Endodermal cell (in vitro differentiated cells): ENCODE measurements around the gene TTC28. TPM values are rescaled to one million over a fixed set of nuclear protein-coding genes. Genes with fewer than 3 reads are reported as not detected.
A peak's percentile ranks its signal among the peaks of the same experiment; 100 is the strongest.

Experiments used
- DNase-seq: peaks from one replicate; pipeline ENCODE4 v3.0.0-alpha.2; 2017
- H3K27ac ChIP-seq: 2 replicates; pipeline ENCODE4 v1.5.1; 2013; ENCODE audit warnings: mild to moderate bottlenecking, low read depth, low read length, moderate library complexity
- H3K27me3 ChIP-seq: 2 replicates; pipeline ENCODE4 v1.6.1; 2013; ENCODE audit warnings: mild to moderate bottlenecking, low read length, moderate library complexity; ENCODE audit not compliant: insufficient read depth, control insufficient read depth, poor library complexity, severe bottlenecking
- H3K36me3 ChIP-seq: 2 replicates; pipeline ENCODE4 v1.7.0; 2013; ENCODE audit warnings: mild to moderate bottlenecking, low read length, moderate library complexity; ENCODE audit not compliant: control insufficient read depth, insufficient read depth
- H3K4me1 ChIP-seq: one replicate; pipeline ENCODE4 v1.7.0; 2013; ENCODE audit warnings: low read length; ENCODE audit not compliant: control insufficient read depth, insufficient read depth
- H3K4me3 ChIP-seq: 2 replicates; pipeline ENCODE4 v1.5.1; 2013; ENCODE audit warnings: mild to moderate bottlenecking, low read length, moderate library complexity
- H3K9ac ChIP-seq: 2 replicates; pipeline ENCODE4 v1.6.1; 2013; ENCODE audit warnings: mild to moderate bottlenecking, low read length, moderate library complexity; ENCODE audit not compliant: poor library complexity, severe bottlenecking; ENCODE audit errors: extremely low read depth
- H3K9me3 ChIP-seq: 2 replicates; pipeline ENCODE4 v1.6.1; 2013; ENCODE audit warnings: mild to moderate bottlenecking, low read length, moderate library complexity; ENCODE audit not compliant: control insufficient read depth
- H3K27ac Mint-ChIP-seq: 2 replicates; pipeline ENCODE4 v1.8.0; 2020; ENCODE audit warnings: mixed read lengths
- H3K27me3 Mint-ChIP-seq: 2 replicates; pipeline ENCODE4 v1.8.0; 2021; ENCODE audit warnings: mild to moderate bottlenecking, mixed read lengths; ENCODE audit not compliant: insufficient read depth
- H3K36me3 Mint-ChIP-seq: 2 replicates; pipeline ENCODE4 v1.8.0; 2020; ENCODE audit warnings: low read depth, mixed read lengths
- H3K4me1 Mint-ChIP-seq: 2 replicates; pipeline ENCODE4 v1.8.0; 2020; ENCODE audit warnings: mixed read lengths
- H3K4me3 Mint-ChIP-seq: 2 replicates; pipeline ENCODE4 v1.8.0; 2020; ENCODE audit warnings: mild to moderate bottlenecking, moderate library complexity, mixed read lengths
- H3K9me3 Mint-ChIP-seq: 2 replicates; pipeline ENCODE4 v1.8.0; 2020; ENCODE audit warnings: mild to moderate bottlenecking, mixed read lengths
- WGBS, 2 experiments: methylation state at CpG; one replicate each; pipeline versions ENCODE4 v1.1.5 to v1.1.7; 2013; ENCODE audit warnings: missing lambda C conversion rate in 2 of 2, mixed read lengths in 1 of 2; ENCODE audit not compliant: insufficient coverage in 1 of 2, insufficient read length in 1 of 2; 5-methylcytosine and 5-hydroxymethylcytosine counted together
- total RNA-seq, 2 donors: library from RNA; stranded (reverse); fragmentation: NEBNext Ultra II Directional in 1 of 2; extraction: Animal tissue kit (Norgen Biotek cat#: 25700) in 1 of 2; gene quantifications; 2 replicates in 1 of 2; 3 replicates in 1 of 2; pipeline ENCODE4 v1.2.1, GENCODE V29; 2021
- TF ChIP-seq, protein P1 (sequence below): fragments of 200-600 bp; sonication (generic); conservative IDR thresholded peaks from 2 replicates; pipeline ENCODE4 v1.5.0; 2021; ENCODE audit warnings: antibody characterized with exemption, mild to moderate bottlenecking

The TTC28 gene
- total RNA-seq, 2 donors from 2014 or later = 28.6 to 34.0 TPM

DNA sequence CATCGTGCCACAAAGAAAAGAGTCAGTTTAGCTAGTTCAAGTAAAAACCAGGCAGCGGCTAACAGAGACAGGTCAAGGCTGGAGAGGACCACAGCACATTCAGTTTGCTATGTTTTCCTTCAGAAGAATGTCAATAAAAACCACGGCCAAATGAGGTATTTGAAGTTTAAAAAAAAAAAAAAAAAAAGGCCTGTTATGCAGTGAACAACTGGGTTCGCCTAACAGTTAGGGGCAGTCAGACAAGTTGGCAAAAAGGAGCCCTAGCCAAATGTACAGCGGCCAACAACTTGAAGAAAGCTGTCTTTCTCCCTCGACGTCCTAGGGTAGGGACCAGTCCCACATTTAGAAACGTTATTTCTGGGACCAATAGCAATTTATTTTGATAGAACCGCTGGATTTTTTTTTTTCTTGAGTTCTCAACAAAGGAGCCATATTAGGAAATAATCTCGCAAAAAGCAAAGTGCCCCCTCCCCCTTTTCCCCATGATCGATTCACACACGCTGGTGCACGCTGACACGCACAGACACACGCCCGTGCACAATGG, 237.8 kb downstream of the TTC28 start:
- H3K27ac ChIP-seq = no peak overlapping the region
- no peaks in the 10 kb centered on the region for H3K36me3 ChIP-seq
- Mint-ChIP-seq H3K4me3 (peak overlapping the region; percentile 80), H3K27me3 (no peaks in the 10 kb centered on the region), H3K27ac (peak overlapping the region; percentile 86), H3K36me3 (no peaks in the 10 kb centered on the region), H3K9me3 (no peaks in the 10 kb centered on the region), H3K4me1 (peaks cover 30% of the 10 kb centered on the region)
- H3K4me3 ChIP-seq = peak overlapping the region; percentile 91
- TF ChIP-seq, protein P1, sequence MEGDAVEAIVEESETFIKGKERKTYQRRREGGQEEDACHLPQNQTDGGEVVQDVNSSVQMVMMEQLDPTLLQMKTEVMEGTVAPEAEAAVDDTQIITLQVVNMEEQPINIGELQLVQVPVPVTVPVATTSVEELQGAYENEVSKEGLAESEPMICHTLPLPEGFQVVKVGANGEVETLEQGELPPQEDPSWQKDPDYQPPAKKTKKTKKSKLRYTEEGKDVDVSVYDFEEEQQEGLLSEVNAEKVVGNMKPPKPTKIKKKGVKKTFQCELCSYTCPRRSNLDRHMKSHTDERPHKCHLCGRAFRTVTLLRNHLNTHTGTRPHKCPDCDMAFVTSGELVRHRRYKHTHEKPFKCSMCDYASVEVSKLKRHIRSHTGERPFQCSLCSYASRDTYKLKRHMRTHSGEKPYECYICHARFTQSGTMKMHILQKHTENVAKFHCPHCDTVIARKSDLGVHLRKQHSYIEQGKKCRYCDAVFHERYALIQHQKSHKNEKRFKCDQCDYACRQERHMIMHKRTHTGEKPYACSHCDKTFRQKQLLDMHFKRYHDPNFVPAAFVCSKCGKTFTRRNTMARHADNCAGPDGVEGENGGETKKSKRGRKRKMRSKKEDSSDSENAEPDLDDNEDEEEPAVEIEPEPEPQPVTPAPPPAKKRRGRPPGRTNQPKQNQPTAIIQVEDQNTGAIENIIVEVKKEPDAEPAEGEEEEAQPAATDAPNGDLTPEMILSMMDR = no peak
- WGBS, 2 experiments = 29 to 49% methylated on average over 9 to 16 of the region's 16 CpGs
- no peaks in the 10 kb centered on the region for H3K27me3 ChIP-seq
- no peaks in the 10 kb centered on the region for H3K9me3 ChIP-seq
- peak overlapping the region; percentile 68 for H3K9ac ChIP-seq
- DNase-seq = no peak
- peaks cover 8% of the 10 kb centered on the region for H3K4me1 ChIP-seq

DNA sequence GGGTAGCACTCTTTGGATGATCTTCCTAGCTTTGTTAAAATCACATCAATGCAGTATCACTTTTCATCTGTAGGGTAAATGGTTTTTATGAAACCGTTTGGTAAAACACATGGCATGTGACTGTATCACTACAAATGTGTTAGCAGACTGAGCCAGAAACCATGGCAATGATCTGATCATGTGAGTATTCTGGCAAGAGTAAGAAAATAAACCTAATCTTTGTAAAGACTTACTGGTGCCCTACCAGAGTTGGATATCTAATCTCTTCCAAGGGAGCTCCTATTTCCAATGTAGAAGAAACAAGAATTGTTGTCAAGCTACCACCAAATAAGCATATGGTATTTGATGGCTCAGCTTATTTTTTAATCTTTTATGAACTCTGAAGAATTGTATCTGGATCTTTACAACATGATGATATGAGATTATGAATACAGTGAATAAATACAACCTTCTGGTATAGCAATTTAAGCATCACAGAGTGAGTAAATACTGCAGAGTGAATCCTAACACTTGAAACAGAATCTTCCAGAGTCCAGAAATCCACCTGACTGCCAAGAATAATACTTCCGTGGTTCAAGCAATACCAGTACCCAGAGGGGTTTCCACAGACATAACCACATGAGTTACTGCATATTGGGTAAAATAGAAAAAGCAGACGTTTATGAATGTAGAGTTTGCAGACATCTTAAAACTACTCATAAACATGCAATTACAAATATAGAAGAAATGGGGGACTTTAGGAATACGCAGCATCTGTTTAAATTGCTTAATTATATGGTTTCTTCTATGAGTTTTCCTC, 238.8 kb downstream of the TTC28 start:
- no peaks in the 10 kb centered on the region for H3K9me3 ChIP-seq
- Mint-ChIP-seq H3K9me3 (no peaks in the 10 kb centered on the region), H3K4me1 (peaks cover 30% of the 10 kb centered on the region), H3K27me3 (no peaks in the 10 kb centered on the region), H3K27ac (no peak overlapping the region), H3K4me3 (no peak overlapping the region), H3K36me3 (no peaks in the 10 kb centered on the region)
- 80 to 92% methylated on average over 1 to 3 of the region's 4 CpGs for WGBS, 2 experiments
- no peak overlapping the region for H3K4me3 ChIP-seq
- TF ChIP-seq, protein P1 = peak; percentile 14
- H3K36me3 ChIP-seq = no peaks in the 10 kb centered on the region
- H3K27ac ChIP-seq = no peak overlapping the region
- no peak for DNase-seq
- H3K9ac ChIP-seq = no peak overlapping the region
- H3K27me3 ChIP-seq = no peaks in the 10 kb centered on the region
- peaks cover 8% of the 10 kb centered on the region for H3K4me1 ChIP-seq

DNA sequence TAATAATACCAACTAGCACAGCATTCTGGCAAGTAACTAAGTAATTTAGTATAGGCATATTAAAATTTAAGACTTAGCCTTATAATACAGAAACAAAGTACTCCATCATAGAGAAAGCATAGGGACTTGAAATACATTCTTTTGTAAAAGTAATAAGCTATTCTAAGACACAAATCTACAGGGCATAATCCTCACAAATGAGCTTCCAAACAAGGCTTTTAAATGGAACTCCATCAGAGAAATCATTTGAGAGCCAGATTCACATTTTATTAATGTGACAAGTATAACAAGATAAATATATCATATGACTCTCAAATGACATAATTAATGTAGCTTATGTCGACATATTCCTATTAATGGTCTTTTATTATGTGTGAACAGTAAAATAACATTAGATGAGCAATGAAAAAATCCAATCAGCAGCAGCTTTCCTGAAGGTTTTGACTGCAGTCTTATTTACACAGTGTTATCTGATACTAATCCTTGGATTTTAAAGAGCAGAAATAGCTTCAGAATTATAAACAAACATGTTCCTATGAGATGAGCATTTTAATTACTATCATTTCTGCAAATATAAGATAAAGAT, 241.4 kb downstream of the TTC28 start:
- WGBS, 2 experiments = 100% methylated on average over 1 of the region's 1 CpG; no CpG with 5 or more reads in 1 of the 2 experiments
- Histone ChIP-seq H3K9me3 (no peaks in the 10 kb centered on the region), H3K36me3 (no peaks in the 10 kb centered on the region), H3K9ac (no peak overlapping the region), H3K4me1 (peaks cover 8% of the 10 kb centered on the region), H3K27me3 (no peaks in the 10 kb centered on the region), H3K4me3 (no peak overlapping the region), H3K27ac (no peak overlapping the region)
- H3K4me3 Mint-ChIP-seq = no peak overlapping the region
- no peaks in the 10 kb centered on the region for H3K36me3 Mint-ChIP-seq
- no peak for DNase-seq
- no peaks in the 10 kb centered on the region for H3K9me3 Mint-ChIP-seq
- TF ChIP-seq, protein P1 = no peak
- H3K27ac Mint-ChIP-seq = no peak overlapping the region
- no peaks in the 10 kb centered on the region for H3K27me3 Mint-ChIP-seq
- peaks cover 30% of the 10 kb centered on the region for H3K4me1 Mint-ChIP-seq
